Right lung (tissue), 5 donors: Measurements from ENCODE around the gene ARHGEF2. TPM values are rescaled to one million over a fixed set of nuclear protein-coding genes. Genes with fewer than 3 reads are reported as not detected.

Source experiments
- DNase-seq, 2 donors: peaks; one replicate each; pipeline ENCODE4 v3.0.0-alpha.2; 2013
- polyA plus RNA-seq, 5 donors: library from polyadenylated mRNA; unstranded; fragments of 120-200 nt; gene quantifications; one replicate each; pipeline versions ENCODE4 v1.2.1 to v1.2.3, GENCODE V29; 2013; ENCODE audit warnings: inconsistent platforms in 1 of 5, low replicate concordance in 1 of 5; ENCODE audit not compliant: insufficient read length in 5 of 5, insufficient read depth in 1 of 5

ARHGEF2 gene
- polyA plus RNA-seq, 5 donors = 179 to 260 (median 212) TPM

GRCh38 chr1:155912056-155912536 is 66.3 kb downstream of the ARHGEF2 start:
- DNase-seq = no peak

DNA sequence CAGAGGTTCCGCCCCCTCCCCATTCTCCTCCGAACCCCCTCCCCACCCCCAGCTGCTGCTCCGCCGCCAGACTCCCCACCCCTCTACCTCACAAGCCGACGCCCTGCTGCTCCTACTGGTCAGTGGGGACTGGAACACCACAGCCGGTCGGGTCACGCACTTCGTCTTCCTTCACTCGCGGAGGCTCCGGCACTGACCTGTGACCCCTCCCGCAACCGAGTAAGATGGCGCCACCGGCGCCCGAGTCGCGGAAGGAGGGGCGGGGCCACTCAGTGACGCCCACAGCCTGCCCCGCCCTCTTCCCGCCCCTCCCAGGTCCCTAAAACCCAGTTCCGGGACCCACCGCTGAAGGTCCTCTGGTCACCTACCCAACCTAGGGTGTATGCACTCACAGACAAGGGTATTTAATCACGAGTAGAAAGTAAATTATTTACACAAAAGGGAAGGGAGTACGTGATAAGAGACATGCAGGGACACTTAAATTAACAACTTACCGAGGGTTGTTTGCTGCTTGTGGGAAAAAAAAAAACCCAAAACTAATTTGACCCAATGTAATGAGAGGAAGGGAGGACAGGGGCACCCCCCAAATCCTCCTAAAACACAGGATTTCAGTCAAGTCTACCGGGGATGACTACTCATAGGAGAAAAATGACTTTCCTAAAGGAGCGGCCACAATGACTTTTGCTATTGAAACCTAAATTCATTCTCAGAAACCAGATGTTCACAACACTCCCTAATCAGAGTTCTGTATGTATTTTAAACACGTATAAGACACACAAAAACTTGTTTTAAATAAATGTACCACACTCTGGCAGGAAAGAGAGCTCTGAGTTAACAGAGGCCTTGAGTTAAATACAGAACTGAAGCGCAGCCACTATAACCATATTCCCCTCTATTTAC is 66.9 kb downstream of the ARHGEF2 start, which contains the start of gene RIT1:
Gene RIT1 (minus strand): TSS at position 194 of the 900 bp plus-strand sequence. CDS start 588 bp downstream, outside the sequence.
- DNase-seq = peak; percentile 84

DNA sequence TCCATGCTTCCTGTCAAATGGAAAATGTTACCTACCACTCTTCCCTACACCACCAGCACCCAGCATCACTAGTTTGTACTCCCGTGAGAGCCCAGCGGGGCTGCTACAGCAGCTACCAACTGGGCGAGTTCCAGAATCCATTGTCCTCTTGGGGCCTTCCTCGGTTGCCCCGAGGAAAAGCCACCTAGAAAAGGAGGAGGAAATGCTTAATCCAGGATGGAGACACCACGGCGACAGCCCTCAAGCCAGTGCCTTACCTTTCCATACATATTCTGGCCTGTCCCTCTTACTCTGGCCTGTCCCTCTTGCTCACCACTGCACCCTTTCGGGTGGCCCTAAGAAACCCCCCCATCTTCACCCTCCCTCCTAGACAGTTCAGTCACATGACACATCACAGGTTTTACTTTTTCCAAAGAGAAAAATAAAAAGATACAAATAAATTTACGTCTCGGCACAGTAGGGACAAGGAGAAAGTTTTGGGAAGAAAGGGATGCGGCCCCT is 67.7 kb downstream of the ARHGEF2 start:
- DNase-seq = peak in 1 of 2 donors; percentile 46

DNA sequence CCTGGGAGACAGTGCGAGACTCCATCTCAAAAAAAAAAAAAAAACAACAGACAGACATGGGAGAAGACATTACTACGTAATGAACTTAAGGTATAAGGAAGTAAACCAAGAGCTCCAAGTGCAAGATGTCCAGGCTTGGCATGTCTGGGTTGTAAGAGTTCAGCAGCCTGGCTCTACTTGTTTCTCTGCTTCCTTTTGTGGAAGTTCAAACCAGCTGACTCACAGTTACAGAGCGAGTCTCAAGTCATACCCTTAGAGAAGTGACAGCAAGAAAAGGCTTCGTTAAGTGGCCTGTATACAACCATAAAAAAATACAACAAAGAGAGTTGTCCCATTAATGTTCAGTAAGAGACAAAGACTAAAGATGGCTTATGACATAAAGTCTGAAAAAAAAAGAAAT is 68.5 kb downstream of the ARHGEF2 start:
- peak in 1 of 2 donors; percentile 9 for DNase-seq

GRCh38 chr1:155904261-155904660 is 74.1 kb downstream of the ARHGEF2 start:
- no peak for DNase-seq

DNA sequence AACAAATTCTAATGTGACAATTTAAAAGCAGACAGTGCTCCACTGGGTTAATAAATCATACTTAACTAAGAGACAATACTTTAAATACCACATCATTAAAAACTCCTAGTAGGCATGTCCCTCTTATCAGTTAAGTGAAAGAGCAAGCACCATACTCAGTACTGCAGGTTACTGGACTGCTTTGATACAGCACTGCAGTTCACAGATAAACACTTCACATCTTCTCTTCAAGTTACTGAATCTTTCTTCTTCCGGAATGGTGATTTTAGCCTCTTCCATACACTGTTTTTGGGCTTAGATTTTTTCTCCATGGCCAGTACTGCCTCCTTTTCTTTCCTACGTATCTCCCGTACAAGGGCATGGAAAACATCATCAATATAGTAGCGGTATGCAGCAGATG is 78.2 kb downstream of the ARHGEF2 start:
- DNase-seq = no peak

DNA sequence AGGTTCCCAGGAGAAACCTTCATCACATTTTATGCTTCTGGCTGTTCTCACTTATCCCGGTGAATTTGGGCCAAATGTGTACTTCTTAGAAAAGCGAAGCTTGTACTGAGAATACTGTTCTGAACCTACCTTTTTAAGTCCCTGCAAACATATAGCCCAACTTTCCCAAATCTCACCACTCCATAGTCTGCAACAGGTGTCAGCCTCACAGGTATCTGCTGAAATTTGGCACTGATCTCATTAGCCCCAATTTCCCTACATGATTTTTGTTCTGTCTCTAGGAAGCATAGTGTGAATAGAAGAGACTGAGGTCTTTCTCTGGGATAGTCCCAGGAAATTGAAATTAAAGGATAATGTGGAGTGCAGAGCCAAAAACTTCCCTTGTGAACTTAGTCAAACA is 78.7 kb downstream of the ARHGEF2 start:
- DNase-seq = no peak

GRCh38 chr1:155898888-155899287 is 79.5 kb downstream of the ARHGEF2 start:
- no peak for DNase-seq

GRCh38 chr1:155897746-155898145 is 80.6 kb downstream of the ARHGEF2 start:
- no peak for DNase-seq

Other genes starting within 250 kb of the ARHGEF2 start
- 10 to 100 TPM; 47.3 to 64.9 (median 61.8) TPM for gene GON4L, start 121.3 kb downstream of the ARHGEF2 start, polyA plus RNA-seq
- gene SYT11, start 119.0 kb downstream of the ARHGEF2 start, polyA plus RNA-seq = 10 to 100 TPM in 4 of 5 donors, 1 to 10 TPM in 1; 8.7 to 13.8 (median 13.1) TPM
- gene RIT1, start 67.2 kb downstream of the ARHGEF2 start, polyA plus RNA-seq = 10 to 100 TPM; 40.1 to 53.1 (median 48.8) TPM
- gene KHDC4, start 44.1 kb downstream of the ARHGEF2 start, polyA plus RNA-seq = 10 to 100 TPM; 62.3 to 92.7 (median 70.7) TPM
- under 1 TPM in 4 of 5 donors, not detected in 1; 0.09 to 0.34 (median 0.22) TPM for gene RXFP4, start 36.9 kb downstream of the ARHGEF2 start, polyA plus RNA-seq
- gene SSR2, start 42.4 kb upstream of the ARHGEF2 start, polyA plus RNA-seq = 100 to 1,000 TPM; 493 to 557 (median 530) TPM
- gene UBQLN4, start 75.3 kb upstream of the ARHGEF2 start, polyA plus RNA-seq = 10 to 100 TPM; 57.6 to 71.5 (median 63.0) TPM
- gene LAMTOR2, start 76.2 kb upstream of the ARHGEF2 start, polyA plus RNA-seq = 10 to 100 TPM; 38.2 to 54.2 (median 44.5) TPM
- 10 to 100 TPM; 53.6 to 71.0 (median 66.5) TPM for gene RAB25, start 82.6 kb upstream of the ARHGEF2 start, polyA plus RNA-seq
- 10 to 100 TPM; 44.1 to 53.0 (median 48.9) TPM for gene MEX3A, start 103.9 kb upstream of the ARHGEF2 start, polyA plus RNA-seq
- 100 to 1,000 TPM in 1 of 5 donors, 10 to 100 TPM in 4; 71.3 to 128 (median 78.0) TPM for gene LMNA, start 136.2 kb upstream of the ARHGEF2 start, polyA plus RNA-seq
- 10 to 100 TPM; 15.2 to 26.3 (median 24.5) TPM for gene SEMA4A, start 175.0 kb upstream of the ARHGEF2 start, polyA plus RNA-seq
- gene SLC25A44, start 215.6 kb upstream of the ARHGEF2 start, polyA plus RNA-seq = 10 to 100 TPM; 15.4 to 19.6 (median 18.1) TPM
- 10 to 100 TPM; 72.7 to 99.8 (median 76.9) TPM for gene PMF1, start 234.5 kb upstream of the ARHGEF2 start, polyA plus RNA-seq